GM18873 (cell line): ENCODE data around the gene IL18RAP.

ENCODE experiments used
- ATAC-seq: cut with Tn5 transposase; IDR thresholded peaks from one replicate; pipeline ENCODE4 v1.9.1; 2021; ENCODE audit warnings: mild to moderate bottlenecking, moderate library complexity, moderate number of reproducible peaks; ENCODE audit not compliant: unreplicated experiment, low FRiP score

Gene IL18RAP

DNA sequence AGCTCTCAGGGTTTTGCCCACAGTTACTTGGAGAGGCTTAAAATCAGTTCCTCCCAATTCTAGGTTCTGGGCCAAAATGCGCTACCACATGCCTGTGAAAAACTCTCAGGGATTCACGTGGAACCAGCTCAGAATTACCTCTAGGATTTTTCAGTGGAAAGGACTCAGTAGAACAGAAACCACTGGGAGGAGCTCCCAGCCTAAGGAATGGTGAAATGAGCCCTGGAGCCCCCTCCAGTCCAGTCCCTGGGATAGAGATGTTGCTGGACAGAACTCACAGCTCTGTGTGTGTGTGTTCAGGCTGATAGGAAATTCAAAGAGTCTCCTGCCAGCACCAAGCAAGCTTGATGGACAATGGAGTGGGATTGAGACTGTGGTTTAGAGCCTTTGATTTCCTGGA is 29.0 kb downstream of the IL18RAP start:
- ATAC-seq = no peak

GRCh38 chr2:102453501-102453900 is 30.5 kb downstream of the IL18RAP start:
- no peak for ATAC-seq

- ATAC-seq = no peak
These were observed 32.2 kb downstream of the IL18RAP start for GRCh38 chr2:102455061-102455670.

DNA sequence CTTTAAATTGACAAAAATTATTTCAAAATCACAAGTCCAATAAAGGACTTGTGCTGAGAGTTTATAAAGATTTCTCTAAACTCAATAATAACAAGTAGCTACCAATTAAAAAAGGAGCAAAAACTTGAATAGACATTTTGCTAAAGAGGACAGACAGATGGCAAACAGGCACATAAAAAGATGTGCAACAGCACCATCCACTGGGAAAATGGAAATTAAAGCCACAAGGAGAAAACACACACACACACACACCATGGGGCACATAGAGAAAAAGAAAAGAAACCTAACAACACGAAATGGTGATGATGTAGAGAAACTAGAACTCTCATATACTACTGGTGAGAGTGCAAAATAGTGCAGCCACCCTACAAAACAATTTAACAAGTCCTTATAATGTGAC is 37.5 kb downstream of the IL18RAP start:
- no peak for ATAC-seq

DNA sequence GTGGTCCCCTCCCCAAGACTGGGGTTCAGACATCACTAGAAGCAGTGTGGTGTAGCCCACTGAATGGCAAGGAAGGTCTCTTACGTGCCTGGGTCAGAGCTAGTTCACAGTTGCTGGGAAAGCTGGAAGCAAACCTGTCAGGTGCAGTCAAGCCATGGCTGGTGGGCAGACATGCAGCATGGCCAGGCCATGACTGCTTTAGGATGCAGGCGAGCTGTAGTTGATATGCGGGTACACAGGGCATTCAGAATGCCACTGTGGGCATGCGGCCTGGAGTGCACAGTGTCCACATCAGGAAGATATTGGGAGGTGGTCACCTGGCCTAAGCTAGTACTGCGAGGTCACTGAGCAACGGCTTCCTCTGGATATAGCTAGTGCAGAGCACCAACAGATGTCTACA is 38.2 kb downstream of the IL18RAP start:
- ATAC-seq = no peak

DNA sequence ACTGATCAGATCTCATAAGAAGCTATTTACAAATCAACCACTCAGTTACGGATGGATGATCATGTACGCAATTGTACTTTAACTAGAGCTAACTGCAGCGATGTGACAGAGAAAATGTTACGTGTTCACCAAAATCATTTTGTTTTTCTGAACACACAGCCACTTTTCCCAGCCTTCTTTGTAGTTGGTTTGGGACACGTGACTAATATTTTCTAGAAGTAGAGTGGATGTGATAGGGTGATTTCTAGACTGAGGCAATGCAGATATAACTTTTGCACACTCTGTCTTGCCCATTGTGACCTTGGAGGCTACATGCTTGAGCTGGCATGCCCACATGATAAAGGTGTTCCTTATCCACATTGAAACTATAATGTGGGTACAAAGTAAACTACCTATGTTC is 40.2 kb downstream of the IL18RAP start:
- ATAC-seq = no peak

DNA sequence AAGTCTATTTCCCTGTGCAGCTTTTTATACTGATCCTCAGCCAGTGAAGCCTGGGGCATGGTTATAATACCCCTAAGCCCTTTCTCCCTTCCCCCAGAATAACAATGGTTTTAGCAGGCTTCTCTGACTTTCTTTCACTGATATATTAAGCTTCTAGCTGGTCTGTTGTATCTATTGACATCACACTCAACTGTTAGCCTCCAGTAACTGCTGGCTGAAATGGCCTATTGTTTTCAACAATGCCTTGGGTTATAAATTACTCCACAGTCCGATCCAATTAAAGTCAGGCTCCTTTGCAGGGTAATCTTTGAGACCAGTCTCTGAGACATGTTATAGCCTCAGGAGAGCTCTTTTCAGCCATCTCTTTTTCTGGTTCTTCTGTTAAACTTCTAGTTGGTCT is 47.2 kb downstream of the IL18RAP start:
- ATAC-seq = no peak

GRCh38 chr2:102473020-102473419 is 50.1 kb downstream of the IL18RAP start, which contains the start of gene SLC9A4:
SLC9A4 (plus strand) TSS chr2:102473226; CDS start chr2:102473760, 534 bp downstream.
- ATAC-seq = no peak

GRCh38 chr2:102473631-102474030 is 50.7 kb downstream of the IL18RAP start:
- no peak for ATAC-seq

DNA sequence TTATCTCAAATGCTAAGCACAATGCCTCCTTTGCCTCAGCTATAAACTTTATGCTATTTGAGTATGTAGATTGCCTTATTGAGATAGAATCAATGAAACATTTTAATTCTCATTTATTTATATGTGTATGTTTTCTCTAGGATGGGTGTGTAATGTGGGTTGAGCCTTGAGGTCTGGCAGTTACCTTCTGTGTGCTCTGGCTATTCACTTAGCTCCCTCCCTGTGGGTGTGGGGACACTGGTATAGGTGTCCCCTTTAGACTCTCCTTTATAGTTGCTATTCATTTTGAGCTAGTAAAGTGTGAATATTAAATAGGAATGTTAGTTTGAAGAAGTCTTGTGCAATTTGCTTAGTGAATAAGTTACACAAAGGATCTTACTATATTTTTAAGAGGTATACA is 51.8 kb downstream of the IL18RAP start:
- no peak for ATAC-seq

- no peak for ATAC-seq
These were observed 55.9 kb downstream of the IL18RAP start for GRCh38 chr2:102478686-102479470.

DNA sequence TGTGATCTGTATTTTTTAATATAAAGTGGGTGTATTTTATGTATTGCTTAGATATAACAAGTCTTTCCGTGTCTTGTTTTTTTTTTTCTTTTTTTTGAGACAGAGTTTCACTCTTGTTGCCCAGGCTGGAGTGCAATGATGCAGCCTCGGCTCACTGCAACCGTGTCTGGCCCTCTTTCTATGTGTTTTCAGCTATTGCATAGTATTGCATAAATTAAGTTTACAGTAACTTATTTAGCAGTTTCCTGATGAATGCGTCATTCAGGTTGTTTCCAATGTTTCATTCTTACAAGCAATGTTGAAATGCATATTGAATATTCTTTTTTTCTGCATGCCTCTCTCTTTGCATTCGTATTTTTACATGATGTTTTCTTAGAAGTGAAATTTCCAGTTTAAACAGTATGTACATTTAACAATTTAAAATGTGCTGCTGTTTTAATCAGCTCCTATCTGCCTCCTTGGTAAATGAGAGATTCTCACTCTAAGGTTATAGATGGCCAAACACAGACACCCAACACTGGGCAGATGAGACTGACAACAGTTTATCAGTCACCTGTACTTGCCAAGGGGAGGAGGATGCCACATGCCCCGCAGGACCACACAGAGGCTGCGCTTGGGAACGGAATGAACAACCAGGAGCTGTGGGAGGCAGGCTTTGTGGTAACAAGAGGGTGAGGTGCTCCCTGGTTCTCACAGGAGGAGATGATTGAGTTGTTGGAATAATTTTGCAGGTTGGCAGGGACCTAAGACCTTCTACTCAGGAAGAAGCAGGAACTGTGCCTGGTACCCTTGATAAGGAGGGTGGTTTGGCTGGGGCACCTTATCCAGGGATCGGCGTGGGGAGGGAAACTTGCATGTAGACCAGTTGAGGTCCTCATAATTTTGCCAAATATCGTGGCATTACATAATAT is 57.6 kb downstream of the IL18RAP start:
- no peak for ATAC-seq

- ATAC-seq = no peak
These were observed 59.0 kb downstream of the IL18RAP start for GRCh38 chr2:102481931-102482330.

GRCh38 chr2:102483086-102483485 is 60.1 kb downstream of the IL18RAP start:
- no peak for ATAC-seq

DNA sequence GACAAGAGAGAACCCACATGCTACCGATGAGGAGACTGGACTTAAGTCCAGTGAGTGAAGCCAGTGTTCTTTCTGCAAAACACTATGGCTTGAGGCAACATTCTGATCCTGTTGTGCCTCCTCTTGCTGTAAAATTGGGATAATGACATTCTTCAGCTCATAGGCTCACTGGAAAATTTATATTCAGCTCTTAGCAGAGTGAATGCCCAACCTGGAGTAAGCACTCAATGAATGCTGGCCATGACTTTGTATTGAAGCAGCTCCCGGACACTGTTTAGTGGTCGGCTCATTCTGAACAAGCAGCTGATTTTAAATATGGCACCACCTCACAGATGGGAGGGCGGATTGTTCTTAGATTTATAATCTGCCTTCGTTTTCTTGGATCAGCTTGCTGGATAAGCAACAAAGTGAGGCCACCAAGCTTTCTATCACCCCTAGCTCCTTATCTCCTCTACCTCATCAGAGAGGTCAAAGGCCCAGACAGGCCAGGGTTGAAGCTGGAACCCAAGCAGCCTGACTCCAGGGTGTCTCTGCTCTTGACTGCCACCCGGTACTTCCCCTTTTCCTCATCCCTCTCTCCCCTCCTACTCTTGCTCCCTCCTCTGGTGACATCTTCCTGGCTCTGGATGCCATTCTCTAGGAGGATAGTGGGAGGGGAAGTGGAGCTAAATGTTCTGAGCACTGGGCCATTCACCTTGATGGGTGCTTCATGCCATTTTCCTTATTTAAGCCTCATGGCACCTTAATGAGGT is 61.5 kb downstream of the IL18RAP start:
- ATAC-seq = no peak

GRCh38 chr2:102485147-102485785 is 62.3 kb downstream of the IL18RAP start:
- no peak for ATAC-seq

GRCh38 chr2:102486941-102487702 is 64.2 kb downstream of the IL18RAP start:
- ATAC-seq = no peak

DNA sequence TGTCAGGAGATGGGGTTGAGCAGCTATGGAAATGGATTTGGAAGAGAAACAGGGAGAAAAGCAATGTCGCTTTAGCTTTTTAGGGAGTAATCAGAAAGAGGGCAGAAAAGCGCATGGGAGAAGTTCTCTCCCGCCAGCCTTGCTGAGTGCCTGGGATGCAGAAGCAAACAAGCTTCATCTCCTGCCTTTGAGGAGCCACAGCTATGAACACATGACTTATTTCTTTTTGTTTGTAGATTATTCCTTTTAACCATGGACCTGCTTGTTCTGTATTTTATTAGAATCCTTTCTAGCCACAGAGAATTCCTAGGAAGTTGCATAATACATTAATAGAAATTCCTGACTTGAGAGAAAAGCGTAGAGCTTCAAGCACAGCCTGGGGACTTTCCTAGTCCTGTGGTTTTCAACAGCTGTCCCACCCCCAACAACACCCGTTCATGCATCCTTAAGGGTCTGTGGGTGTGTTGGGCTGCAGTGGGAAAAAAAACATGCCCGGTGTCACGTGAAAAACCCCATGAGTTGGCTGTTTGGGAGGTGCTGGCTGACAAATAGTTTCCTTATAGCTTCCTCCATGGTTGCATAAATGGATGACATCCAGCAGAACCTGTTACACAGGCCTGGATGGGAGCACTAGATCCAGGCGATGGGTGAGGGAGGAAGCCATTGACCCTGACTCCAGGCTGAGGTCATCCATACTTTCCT is 65.0 kb downstream of the IL18RAP start:
- no peak for ATAC-seq

DNA sequence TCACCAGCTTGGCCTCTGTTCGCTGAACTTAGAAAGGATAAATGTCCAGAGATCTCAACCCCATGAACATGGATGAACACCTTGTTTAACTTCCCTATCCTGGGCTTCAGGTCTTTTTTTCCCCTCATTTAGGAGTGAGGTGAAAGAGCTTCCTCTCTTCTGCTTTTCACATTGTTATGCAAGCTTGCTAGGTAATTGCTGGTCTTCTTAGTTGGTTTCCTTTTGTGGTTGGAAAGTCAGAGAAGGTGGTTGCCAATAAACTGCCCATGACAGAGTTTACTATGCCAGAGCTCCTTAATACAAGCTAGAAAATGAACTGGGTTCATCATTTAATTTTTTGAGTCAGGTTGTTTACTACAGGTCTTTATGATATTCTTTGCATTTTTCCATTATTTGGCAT is 66.7 kb downstream of the IL18RAP start:
- no peak for ATAC-seq
